NCI-H446 (cell line): ENCODE measurements around the gene AGRN.

Experiments used
- DNase-seq, 2 experiments: peaks; one replicate each; lab custom pipeline; 2025; lab: John Stamatoyannopoulos, UW

The AGRN gene

GRCh38 chr1:1081311-1082238 lies 61.7 kb downstream of the AGRN start:
- DNase-seq, result no peak

- DNase-seq, result no peak
These were observed 62.4 kb downstream of the AGRN start for GRCh38 chr1:1082239-1082775.

DNA sequence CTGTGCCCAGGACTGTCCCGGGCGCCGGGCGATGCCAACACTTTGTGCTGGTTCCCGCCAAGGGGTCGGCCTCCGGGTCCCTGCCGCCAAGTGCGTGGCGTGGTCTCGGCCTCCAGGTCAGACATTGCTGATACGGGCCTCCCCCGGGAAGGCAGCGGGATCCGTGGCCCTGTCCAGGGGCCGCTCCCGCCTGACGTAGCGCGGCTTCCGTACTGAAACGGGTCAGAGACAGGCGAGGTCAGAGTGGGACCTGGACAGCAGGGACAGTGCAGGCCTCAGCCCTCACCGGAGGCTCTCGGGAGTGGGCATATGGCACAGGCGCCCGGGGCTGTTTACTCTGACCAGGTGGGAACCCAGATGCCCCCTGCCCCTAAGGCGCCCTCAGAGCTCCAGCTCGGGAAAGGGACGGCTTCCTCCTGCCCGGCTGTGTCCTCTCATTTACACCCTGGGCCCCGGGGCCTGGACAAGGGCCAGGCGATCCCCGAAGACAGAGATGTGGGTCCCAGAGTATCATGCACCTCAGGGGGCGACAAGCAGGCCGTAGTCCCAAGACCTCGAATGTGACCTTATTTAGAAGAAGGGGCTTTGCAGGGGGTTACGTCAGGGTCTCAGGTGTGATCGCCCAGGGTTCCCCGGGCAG lies 63.0 kb downstream of the AGRN start:
- DNase-seq, result no peak

- no peak for DNase-seq
These were observed 63.8 kb downstream of the AGRN start for GRCh38 chr1:1083416-1084371.

GRCh38 chr1:1084372-1085170 lies 64.7 kb downstream of the AGRN start:
- no peak for DNase-seq

GRCh38 chr1:1085171-1085841 lies 65.4 kb downstream of the AGRN start:
- DNase-seq, result no peak

GRCh38 chr1:1085911-1086841 lies 66.3 kb downstream of the AGRN start:
- DNase-seq, result no peak

DNA sequence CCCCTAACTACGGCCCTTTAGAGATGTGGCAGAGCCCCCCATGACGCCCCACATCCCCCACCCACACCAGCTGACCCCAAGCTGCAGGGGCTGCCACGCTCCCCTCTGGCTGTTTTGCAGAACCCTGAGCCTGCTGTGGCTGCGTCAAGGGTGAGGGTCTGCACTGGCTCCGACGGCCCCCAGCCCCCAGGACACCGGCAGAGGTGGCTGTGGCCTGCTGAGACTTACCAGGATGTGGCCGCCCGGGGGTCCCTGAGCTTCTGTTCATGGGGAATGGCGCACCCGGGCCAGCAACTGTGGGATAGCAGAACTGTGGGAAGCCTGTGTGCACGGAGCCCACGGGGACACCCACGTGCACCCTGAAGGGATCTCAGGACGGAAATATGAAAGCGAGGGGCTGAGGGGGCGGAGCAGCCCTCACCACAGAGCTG lies 67.0 kb downstream of the AGRN start:
- no peak for DNase-seq

DNA sequence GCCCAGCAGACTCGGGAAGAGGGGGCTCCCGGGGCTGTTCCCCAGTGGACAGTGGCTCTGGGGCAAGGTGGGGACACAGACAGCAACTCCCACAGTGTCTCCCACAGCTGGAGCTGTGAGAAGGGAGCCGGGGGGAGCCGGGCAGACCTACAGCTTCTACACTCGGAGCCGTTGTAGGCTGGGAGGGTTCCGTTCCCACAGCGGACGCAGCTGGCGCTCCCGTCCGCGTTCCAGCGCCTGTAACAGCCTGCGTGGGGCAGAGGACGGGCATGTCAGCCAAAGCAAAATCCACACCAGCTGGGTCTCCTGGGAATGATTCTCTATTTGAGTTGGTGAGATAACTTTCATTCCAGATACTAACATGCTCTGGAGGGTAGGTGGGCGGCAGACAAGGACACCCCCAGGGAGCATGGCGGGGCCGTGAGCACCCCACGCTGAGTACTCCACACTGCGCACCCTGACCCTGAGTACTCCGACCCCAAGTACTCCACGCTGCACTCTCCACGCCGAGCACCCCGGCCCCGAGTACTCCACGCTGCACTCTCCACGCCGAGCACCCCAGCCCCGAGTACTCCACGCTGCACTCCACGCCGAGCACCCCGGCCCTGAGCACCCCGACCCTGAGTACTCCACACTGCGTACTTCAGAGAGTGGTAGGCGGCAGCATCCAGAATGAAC lies 67.6 kb downstream of the AGRN start:
- no peak for DNase-seq

DNA sequence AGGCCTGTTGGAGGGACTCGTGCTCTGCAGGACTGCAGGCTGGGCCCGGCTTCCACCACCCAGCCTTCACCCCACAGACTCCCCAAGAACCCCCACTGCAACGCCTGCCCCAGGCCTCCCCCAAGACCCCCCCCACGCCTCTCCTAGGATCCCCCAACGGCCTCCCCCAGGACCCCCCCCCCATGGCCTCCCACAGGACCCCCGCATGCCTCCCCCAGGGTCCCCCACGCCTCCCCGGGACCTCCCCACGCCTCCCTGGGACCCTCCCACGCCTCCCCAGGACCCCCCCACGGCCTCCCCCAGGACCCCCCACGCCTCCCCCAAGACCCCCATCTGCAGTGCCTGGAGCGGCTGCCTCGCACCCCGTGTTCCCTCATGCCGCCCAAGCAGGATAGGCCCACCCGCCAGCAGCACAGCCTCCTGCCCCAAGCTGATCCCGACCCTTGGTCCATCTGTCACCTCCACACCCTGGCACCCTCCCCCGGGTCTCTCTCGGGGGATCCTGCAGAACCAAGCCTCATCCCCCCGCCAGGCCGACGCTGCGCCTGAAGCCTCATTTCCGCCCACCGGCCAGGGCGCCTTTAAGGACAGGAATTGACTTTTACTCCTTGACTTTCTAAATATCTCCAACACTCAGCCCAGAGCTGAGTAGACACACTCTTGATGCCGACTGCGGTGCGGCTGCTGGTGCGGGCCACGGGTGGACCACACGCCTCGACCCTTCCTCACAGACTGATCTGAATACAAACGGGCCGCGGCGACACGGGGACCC lies 68.3 kb downstream of the AGRN start:
- DNase-seq, result no peak

- DNase-seq, result no peak
These were observed 69.1 kb downstream of the AGRN start for GRCh38 chr1:1088801-1089680.

GRCh38 chr1:1089731-1090423 lies 70.0 kb downstream of the AGRN start:
- no peak for DNase-seq

DNA sequence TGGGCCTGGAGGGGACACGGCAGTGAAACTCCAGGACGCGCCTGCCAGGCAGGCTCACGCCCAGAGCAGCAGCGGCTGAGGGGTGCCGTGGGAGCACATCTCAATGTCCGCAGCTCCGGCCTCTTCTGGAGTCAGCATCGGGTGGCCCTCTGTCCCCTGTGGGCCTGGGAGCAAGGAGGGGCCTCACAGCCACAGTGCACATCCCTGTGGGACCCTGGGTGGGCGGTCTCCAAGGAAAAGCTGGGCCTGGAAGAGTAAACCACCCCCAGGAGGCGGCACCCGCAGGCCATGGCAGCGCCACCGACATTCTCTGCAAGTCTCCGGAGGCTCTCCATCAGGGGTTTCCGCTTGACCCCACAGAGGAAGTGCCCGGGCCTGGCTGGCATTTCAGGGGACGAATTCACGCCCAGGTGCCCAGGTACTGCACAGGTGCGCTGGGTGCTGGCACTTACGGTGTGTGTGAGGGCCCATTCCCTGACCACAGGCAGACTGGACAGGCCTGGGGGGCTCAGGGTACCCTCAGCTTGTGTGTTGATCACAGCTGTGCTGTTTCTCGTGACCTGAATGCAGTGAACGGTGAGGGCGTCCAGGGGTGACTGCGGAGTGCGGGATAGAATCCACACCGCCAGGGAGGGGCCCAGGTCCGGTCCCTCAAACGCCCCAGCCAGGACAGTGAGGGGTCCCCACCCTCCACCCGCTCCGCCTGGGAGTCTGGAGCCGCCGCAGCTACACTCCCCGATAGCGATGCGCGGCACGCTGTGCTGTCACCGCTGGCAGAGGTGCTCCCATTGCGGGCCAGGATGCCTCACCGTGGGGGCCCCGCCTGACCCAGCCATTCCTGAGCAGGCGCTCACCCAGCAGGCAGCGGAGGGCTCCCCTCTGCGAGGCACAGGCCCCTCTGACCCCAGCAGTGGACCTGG lies 70.8 kb downstream of the AGRN start:
- DNase-seq, result no peak

- DNase-seq, result no peak
These were observed 71.6 kb downstream of the AGRN start for GRCh38 chr1:1091344-1092148.
